ENCODE measurements around the gene RDX.

GRCh38 chr11:110219006-110219785 lies 77.2 kb downstream of the RDX start:
- TF ChIP-seq, protein P1, sequence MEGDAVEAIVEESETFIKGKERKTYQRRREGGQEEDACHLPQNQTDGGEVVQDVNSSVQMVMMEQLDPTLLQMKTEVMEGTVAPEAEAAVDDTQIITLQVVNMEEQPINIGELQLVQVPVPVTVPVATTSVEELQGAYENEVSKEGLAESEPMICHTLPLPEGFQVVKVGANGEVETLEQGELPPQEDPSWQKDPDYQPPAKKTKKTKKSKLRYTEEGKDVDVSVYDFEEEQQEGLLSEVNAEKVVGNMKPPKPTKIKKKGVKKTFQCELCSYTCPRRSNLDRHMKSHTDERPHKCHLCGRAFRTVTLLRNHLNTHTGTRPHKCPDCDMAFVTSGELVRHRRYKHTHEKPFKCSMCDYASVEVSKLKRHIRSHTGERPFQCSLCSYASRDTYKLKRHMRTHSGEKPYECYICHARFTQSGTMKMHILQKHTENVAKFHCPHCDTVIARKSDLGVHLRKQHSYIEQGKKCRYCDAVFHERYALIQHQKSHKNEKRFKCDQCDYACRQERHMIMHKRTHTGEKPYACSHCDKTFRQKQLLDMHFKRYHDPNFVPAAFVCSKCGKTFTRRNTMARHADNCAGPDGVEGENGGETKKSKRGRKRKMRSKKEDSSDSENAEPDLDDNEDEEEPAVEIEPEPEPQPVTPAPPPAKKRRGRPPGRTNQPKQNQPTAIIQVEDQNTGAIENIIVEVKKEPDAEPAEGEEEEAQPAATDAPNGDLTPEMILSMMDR (conservative IDR thresholded peaks at IDR 0.05 in 1 of 2, IDR thresholded peaks at IDR 0.05 in 1 of 2; ENCODE audit: low read depth in 1 of 2, low read length in 2 of 2) = no peak
- TF ChIP-seq EZH2 (IDR thresholded peaks at IDR 0.05; ENCODE audit: low read length, missing control alignments) = no peak

Measured in fibroblast of lung (primary cell).